Left lung (tissue), 10 donors: ENCODE results near the gene PRCC. TPM values are rescaled to one million over a fixed set of nuclear protein-coding genes. Genes with fewer than 3 reads are reported as not detected.

Experiments
- ATAC-seq: fragments of 200-7000 bp; cut with Tn5 transposase; one replicate; pipeline ENCODE4 v1.9.1; 2020; ENCODE audit warnings: moderate library complexity
- DNase-seq, 4 donors: peaks; one replicate each; pipeline ENCODE4 v3.0.0-alpha.2; 2013 to 2020
- H3K27ac ChIP-seq, 2 donors: fragments of 200-600 bp; sonication (generic) in 1 of 2; one replicate each; pipeline versions ENCODE4 v1.5.0 to v1.8.0; 2020 to 2021
- H3K27me3 ChIP-seq, 2 donors: fragments of 200-600 bp; sonication (generic) in 1 of 2; one replicate each; pipeline versions ENCODE4 v1.5.0 to v1.8.0; 2020 to 2021
- H3K36me3 ChIP-seq, 2 donors: fragments of 200-600 bp; sonication (generic) in 1 of 2; one replicate each; pipeline versions ENCODE4 v1.5.0 to v1.8.0; 2020 to 2021
- H3K4me1 ChIP-seq, 2 donors: fragments of 200-600 bp; one replicate each; pipeline ENCODE4 v1.8.0; 2021
- H3K4me3 ChIP-seq, 2 donors: fragments of 200-600 bp; sonication (generic) in 1 of 2; one replicate each; pipeline versions ENCODE4 v1.5.0 to v1.8.0; 2020 to 2021; ENCODE audit warnings: mild to moderate bottlenecking in 1 of 2
- H3K9me3 ChIP-seq, 2 donors: fragments of 200-600 bp; sonication (generic) in 1 of 2; one replicate each; pipeline versions ENCODE4 v1.5.0 to v1.8.0; 2020 to 2021
- CTCF ChIP-seq, 2 donors: fragments of 200-600 bp; sonication (generic) in 1 of 2; IDR thresholded peaks; one replicate each; pipeline versions ENCODE4 v1.5.0 to v1.8.0; 2021; ENCODE audit warnings: antibody characterized with exemption in 2 of 2
- intact Hi-C, 2 donors: fragments of 100-400 bp; cut with DNase I; formaldehyde crosslinking; loops; one replicate each; pipeline versions ENCODE4 v1.11.2 to v1.14.2; 2022
- polyA plus RNA-seq, 6 donors: library from polyadenylated mRNA; unstranded; fragments of 120-200 nt; gene quantifications; one replicate each; pipeline ENCODE4 v1.2.1, GENCODE V29; 2013; ENCODE audit not compliant: insufficient read length in 6 of 6
- total RNA-seq, 2 donors: library from RNA; stranded (reverse); fragmentation: NEBNext Ultra II Directional; extraction: Animal tissue kit (Norgen Biotek cat#: 25700); gene quantifications; one replicate each; pipeline ENCODE4 v1.2.1, GENCODE V29; 2021
- donor health status: DM: no; HTN: yes; CAD: no.
- donor health status: DM: no; HTN: no; CAD: no.

Gene PRCC
- total and polyA plus RNA-seq, 8 donors: 40.7 to 106 (median 96.3) TPM

- H3K36me3 ChIP-seq: peaks cover 0 to 30% of the 10 kb centered on the region in 2 donors
- TF ChIP-seq CTCF (IDR thresholded peaks at IDR 0.05): no peak
- ATAC-seq (peak; percentile 71), DNase-seq (peak in 1 of 4 donors; percentile 48)
- H3K4me1 ChIP-seq: peaks cover 0 to 7% of the 10 kb centered on the region in 2 donors
- H3K4me3 ChIP-seq: no peak overlapping the region
- no peaks in the 10 kb centered on the region for H3K27me3 ChIP-seq
- intact Hi-C loops: no loop called here
- H3K9me3 ChIP-seq: no peaks in the 10 kb centered on the region
- H3K27ac ChIP-seq: no peak overlapping the region
Measured at GRCh38 chr1:156804572-156805243, 37.4 kb downstream of the PRCC start.

GRCh38 chr1:156805766-156806511 lies 38.6 kb downstream of the PRCC start:
- DNase-seq (peak in 1 of 4 donors; percentile 59), ATAC-seq (no peak)
- H3K4me3 ChIP-seq: no peak overlapping the region
- H3K36me3 ChIP-seq: peaks cover 0 to 18% of the 10 kb centered on the region in 2 donors
- H3K9me3 ChIP-seq: no peaks in the 10 kb centered on the region
- intact Hi-C loops: no loop called here
- H3K27ac ChIP-seq: no peak overlapping the region
- no peak for TF ChIP-seq CTCF (IDR thresholded peaks at IDR 0.05)
- H3K27me3 ChIP-seq: no peaks in the 10 kb centered on the region
- peaks cover 0 to 7% of the 10 kb centered on the region in 2 donors for H3K4me1 ChIP-seq

DNA sequence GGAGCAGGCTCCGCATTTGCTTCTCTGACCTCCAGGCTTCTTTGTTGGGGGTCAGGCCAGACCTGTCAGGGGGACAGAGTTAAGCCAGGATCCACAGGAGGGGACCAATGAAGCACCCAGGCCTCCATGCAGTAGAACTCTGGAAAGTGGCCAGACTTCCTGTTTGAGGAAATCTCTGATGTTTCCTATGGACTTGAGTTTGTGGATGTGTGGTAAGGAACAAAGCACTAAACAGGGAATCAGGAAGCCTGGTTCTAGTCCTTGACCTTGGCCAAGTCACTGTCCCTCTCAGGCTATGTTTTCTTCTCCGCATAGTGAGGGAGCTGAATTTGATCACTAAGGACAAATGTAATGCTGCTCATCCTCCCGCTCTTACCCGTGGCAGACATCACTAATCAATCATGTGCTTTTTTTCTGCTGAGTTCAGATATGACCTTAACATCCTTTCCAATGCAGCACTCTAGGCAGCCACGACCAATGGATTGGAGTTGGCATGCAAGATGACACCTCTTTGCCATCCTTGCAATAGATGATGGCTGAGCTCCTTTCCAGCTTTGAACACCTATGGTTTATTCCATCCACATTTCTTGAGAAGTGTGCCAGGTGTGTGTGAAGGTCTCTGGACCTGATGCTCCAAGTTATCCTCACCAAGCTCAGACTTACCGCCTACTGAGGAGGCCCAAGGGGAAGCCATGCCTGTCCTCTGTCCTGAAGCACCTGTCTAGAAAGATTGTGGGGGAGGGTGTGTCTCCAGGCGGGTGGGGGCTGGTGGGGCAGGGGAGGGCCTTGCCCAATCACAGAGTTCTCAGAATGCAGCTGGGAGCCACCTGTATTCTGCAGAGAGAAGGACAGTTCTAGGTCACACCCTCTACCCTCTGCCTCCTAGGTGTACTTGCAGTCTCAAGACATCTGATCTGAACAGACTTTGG lies 39.4 kb downstream of the PRCC start:
- Histone ChIP-seq H3K36me3 (peaks cover 0 to 9% of the 10 kb centered on the region in 2 donors), H3K4me1 (peaks cover 0 to 7% of the 10 kb centered on the region in 2 donors), H3K27me3 (no peaks in the 10 kb centered on the region), H3K4me3 (no peak overlapping the region), H3K27ac (no peak overlapping the region), H3K9me3 (no peaks in the 10 kb centered on the region)
- intact Hi-C loops: no loop called here
- ATAC-seq (no peak), DNase-seq (no peak)
- TF ChIP-seq CTCF (IDR thresholded peaks at IDR 0.05): no peak

DNA sequence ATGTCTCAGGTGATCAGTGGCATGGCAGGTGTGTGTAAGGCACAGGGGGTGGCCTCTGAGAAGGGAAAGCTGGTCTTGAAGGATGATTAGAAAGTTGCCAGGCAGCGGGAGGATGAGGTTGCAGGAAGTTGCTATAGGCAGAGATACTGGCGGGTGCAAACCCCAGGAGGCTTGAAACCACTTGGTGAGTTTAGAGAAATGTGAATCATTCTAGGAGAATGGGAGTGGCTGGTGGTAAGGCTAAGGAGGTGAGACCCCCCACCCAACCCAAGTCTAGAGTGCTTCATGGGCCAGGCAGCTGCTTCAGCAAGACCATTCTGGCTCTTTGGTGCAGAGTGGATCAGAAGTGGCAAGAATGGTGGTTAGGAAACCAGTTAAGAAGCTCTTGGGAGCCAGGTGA lies 40.3 kb downstream of the PRCC start:
- ATAC-seq (no peak), DNase-seq (no peak)
- peaks cover 0 to 7% of the 10 kb centered on the region in 2 donors for H3K4me1 ChIP-seq
- H3K9me3 ChIP-seq: no peaks in the 10 kb centered on the region
- peaks cover 0 to 2% of the 10 kb centered on the region in 2 donors for H3K36me3 ChIP-seq
- intact Hi-C loops: no loop called here
- peaks cover 0 to 4% of the 10 kb centered on the region in 2 donors for H3K27me3 ChIP-seq
- H3K27ac ChIP-seq: no peak overlapping the region
- TF ChIP-seq CTCF (IDR thresholded peaks at IDR 0.05): no peak
- H3K4me3 ChIP-seq: no peak overlapping the region
